Measurements from ENCODE around the gene LRP8. TPM values are rescaled to one million over a fixed set of nuclear protein-coding genes. Genes with fewer than 3 reads are reported as not detected.
A peak's percentile ranks its signal among the peaks of the same experiment; 100 is the strongest.

LRP8 gene
- total RNA-seq, 1 donor from 2014 or later: 4.4 TPM

- H3K27me3 Mint-ChIP-seq (ENCODE audit: unreplicated experiment): peaks cover 31% of the 10 kb centered on the region
- TF ChIP-seq CTCF (IDR thresholded peaks at IDR 0.05): no peak
- DNase-seq (ENCODE audit: extremely low spot score, unreplicated experiment): no peak
- no peaks in the 10 kb centered on the region for H3K36me3 Mint-ChIP-seq (ENCODE audit: unreplicated experiment)
- no peaks in the 10 kb centered on the region for H3K4me1 Mint-ChIP-seq (ENCODE audit: unreplicated experiment)
- no peak overlapping the region for H3K4me3 Mint-ChIP-seq (ENCODE audit: unreplicated experiment)
- no peak overlapping the region for H3K27ac Mint-ChIP-seq (ENCODE audit: unreplicated experiment)
- H3K9me3 Mint-ChIP-seq (ENCODE audit: unreplicated experiment): peaks cover 5% of the 10 kb centered on the region
These were observed 32.0 kb upstream of the LRP8 start for GRCh38 chr1:53359934-53360276.

- H3K27me3 Mint-ChIP-seq (ENCODE audit: unreplicated experiment): peaks cover 32% of the 10 kb centered on the region
- no peaks in the 10 kb centered on the region for H3K36me3 Mint-ChIP-seq (ENCODE audit: unreplicated experiment)
- peak; percentile 54 for DNase-seq (ENCODE audit: extremely low spot score, unreplicated experiment)
- peaks cover 5% of the 10 kb centered on the region for H3K9me3 Mint-ChIP-seq (ENCODE audit: unreplicated experiment)
- no peak overlapping the region for H3K27ac Mint-ChIP-seq (ENCODE audit: unreplicated experiment)
- no peak overlapping the region for H3K4me3 Mint-ChIP-seq (ENCODE audit: unreplicated experiment)
- no peak for TF ChIP-seq CTCF (IDR thresholded peaks at IDR 0.05)
- no peaks in the 10 kb centered on the region for H3K4me1 Mint-ChIP-seq (ENCODE audit: unreplicated experiment)
These were observed 31.5 kb upstream of the LRP8 start for GRCh38 chr1:53359225-53359933.

GRCh38 chr1:53356637-53357036 lies 28.8 kb upstream of the LRP8 start:
- Mint-ChIP-seq H3K4me3 (ENCODE audit: unreplicated experiment) (no peak overlapping the region), H3K36me3 (ENCODE audit: unreplicated experiment) (no peaks in the 10 kb centered on the region), H3K4me1 (ENCODE audit: unreplicated experiment) (no peaks in the 10 kb centered on the region), H3K9me3 (ENCODE audit: unreplicated experiment) (peaks cover 5% of the 10 kb centered on the region), H3K27ac (ENCODE audit: unreplicated experiment) (no peak overlapping the region), H3K27me3 (ENCODE audit: unreplicated experiment) (peaks cover 49% of the 10 kb centered on the region)
- no peak for DNase-seq (ENCODE audit: extremely low spot score, unreplicated experiment)
- no peak for TF ChIP-seq CTCF (IDR thresholded peaks at IDR 0.05)

GRCh38 chr1:53354119-53354518 lies 26.2 kb upstream of the LRP8 start:
- H3K27ac Mint-ChIP-seq (ENCODE audit: unreplicated experiment): no peak overlapping the region
- H3K27me3 Mint-ChIP-seq (ENCODE audit: unreplicated experiment): peaks cover 41% of the 10 kb centered on the region
- H3K36me3 Mint-ChIP-seq (ENCODE audit: unreplicated experiment): no peaks in the 10 kb centered on the region
- peaks cover 5% of the 10 kb centered on the region for H3K9me3 Mint-ChIP-seq (ENCODE audit: unreplicated experiment)
- TF ChIP-seq CTCF (IDR thresholded peaks at IDR 0.05): no peak
- no peaks in the 10 kb centered on the region for H3K4me1 Mint-ChIP-seq (ENCODE audit: unreplicated experiment)
- H3K4me3 Mint-ChIP-seq (ENCODE audit: unreplicated experiment): no peak overlapping the region
- DNase-seq (ENCODE audit: extremely low spot score, unreplicated experiment): no peak

- Mint-ChIP-seq H3K4me1 (ENCODE audit: unreplicated experiment) (no peaks in the 10 kb centered on the region), H3K4me3 (ENCODE audit: unreplicated experiment) (no peak overlapping the region), H3K9me3 (ENCODE audit: unreplicated experiment) (peaks cover 5% of the 10 kb centered on the region), H3K27me3 (ENCODE audit: unreplicated experiment) (peaks cover 35% of the 10 kb centered on the region), H3K27ac (ENCODE audit: unreplicated experiment) (no peak overlapping the region), H3K36me3 (ENCODE audit: unreplicated experiment) (no peaks in the 10 kb centered on the region)
- no peak for TF ChIP-seq CTCF (IDR thresholded peaks at IDR 0.05)
- no peak for DNase-seq (ENCODE audit: extremely low spot score, unreplicated experiment)
These were observed 24.7 kb upstream of the LRP8 start for GRCh38 chr1:53352561-53352960.

All from osteocyte (in vitro differentiated cells).